K562 (cell line): Measurements from ENCODE around the gene STT3B. TPM values are rescaled to one million over a fixed set of nuclear protein-coding genes. Genes with fewer than 3 reads are reported as not detected.
A peak's percentile ranks its signal among the peaks of the same experiment; 100 is the strongest.

Source experiments
- ATAC-seq: fragments of 200-7000 bp; cut with Tn5 transposase; 3 replicates; pipeline ENCODE4 v1.9.1; 2020; ENCODE audit warnings: moderate library complexity
- BruUV-seq: library from RNA; stranded (reverse); fragments of 400-500 nt; replicated peaks from 2 replicates; lab custom pipeline; 2021; lab: Mats Ljungman, UMichigan
- CTCF ChIA-PET: fragments of 300-600 bp; formaldehyde crosslinking; extraction: SDS; loops from one replicate; lab custom pipeline; 2021; ENCODE audit warnings: low intra/inter-chr PET ratio; lab: Yijun Ruan, JAX
- POLR2A ChIA-PET: fragments of 300-600, 350-650 bp; sonication (Branson Sonifier 250); formaldehyde crosslinking; extraction: SDS; loops from one replicate; lab custom pipeline; 2021; ENCODE audit warnings: antibody characterized with exemption, inconsistent platforms; lab: Yijun Ruan, JAX
- DNase-seq, 4 experiments: peaks; one replicate each; pipeline versions ENCODE4 v3.0.0 to v3.0.0-alpha.2; 2011 to 2018; ENCODE audit warnings: low spot score in 3 of 4, mixed read lengths in 3 of 4; ENCODE audit errors: extremely low read depth in 1 of 4
- FAIRE-seq: peaks from 2 replicates; lab custom pipeline; 2011; peaks lifted over from hg19 to GRCh38; lab: Jason Lieb, UNC
- H2AFZ ChIP-seq: 2 replicates; pipeline ENCODE4 v1.6.0; 2011; ENCODE audit warnings: low read depth, low read length, control low read depth, inconsistent platforms
- H3K27ac ChIP-seq: fragments of 200-600 bp; 3 replicates; pipeline ENCODE4 v1.8.0; 2011; ENCODE audit warnings: low read depth, mild to moderate bottlenecking, control low read depth, inconsistent platforms, low read length, moderate library complexity, mixed read lengths; ENCODE audit errors: extremely low read depth
- H3K27me3 ChIP-seq, 2 experiments: fragments of 300-600 bp in 1 of 2; 2 replicates in 1 of 2; 3 replicates in 1 of 2; pipeline versions ENCODE4 v1.6.0 to v1.8.0; 2011; ENCODE audit warnings: inconsistent platforms in 2 of 2, low read length in 2 of 2, mild to moderate bottlenecking in 1 of 2, mixed read lengths in 1 of 2, moderate library complexity in 1 of 2; ENCODE audit not compliant: control insufficient read depth in 2 of 2, insufficient read depth in 2 of 2
- H3K36me3 ChIP-seq: fragments of 300-600 bp; 3 replicates; pipeline ENCODE4 v1.8.0; 2011; ENCODE audit warnings: mild to moderate bottlenecking, low read length, inconsistent platforms; ENCODE audit not compliant: control insufficient read depth, insufficient read depth
- H3K4me1 ChIP-seq, 2 experiments: fragments of 200-600 bp in 1 of 2; replicated peaks in 1 of 2; 2 replicates in 1 of 2; 3 replicates in 1 of 2; pipeline versions ENCODE4 v1.5.1 to v1.8.0; 2011; ENCODE audit warnings: inconsistent platforms in 2 of 2, low read length in 2 of 2, mild to moderate bottlenecking in 1 of 2, mixed read lengths in 1 of 2, moderate library complexity in 1 of 2; ENCODE audit not compliant: control insufficient read depth in 2 of 2, insufficient read depth in 2 of 2
- H3K4me2 ChIP-seq: 2 replicates; pipeline ENCODE4 v1.6.1; 2011; ENCODE audit warnings: low read length, control low read depth, inconsistent platforms, mixed read lengths; ENCODE audit not compliant: insufficient read depth
- H3K4me3 ChIP-seq: fragments of 200-600 bp; sonication (generic), shearing (Covaris generic); 2 replicates; pipeline ENCODE4 v1.5.1; 2016; ENCODE audit warnings: control low read depth, inconsistent platforms
- H3K79me2 ChIP-seq: fragments of 200-600 bp; 3 replicates; pipeline ENCODE4 v1.8.0; 2011; ENCODE audit warnings: low read length, inconsistent platforms; ENCODE audit not compliant: control insufficient read depth, insufficient read depth
- H3K9ac ChIP-seq, 2 experiments: 2 replicates each; pipeline versions ENCODE4 v1.6.0 to v1.6.1; 2011; ENCODE audit warnings: low read depth in 2 of 2, low read length in 2 of 2, control low read depth in 1 of 2, inconsistent platforms in 1 of 2, mild to moderate bottlenecking in 1 of 2, mixed read lengths in 1 of 2; ENCODE audit not compliant: insufficient read depth in 1 of 2
- H3K9me1 ChIP-seq: one replicate; pipeline ENCODE4 v1.6.0; 2011; ENCODE audit warnings: inconsistent platforms, mild to moderate bottlenecking, low read length, moderate library complexity; ENCODE audit not compliant: control insufficient read depth, insufficient read depth
- H3K9me3 ChIP-seq: replicated peaks from 2 replicates; pipeline ENCODE4 v1.5.1; 2011; ENCODE audit warnings: low read depth, low read length, inconsistent platforms; ENCODE audit not compliant: control insufficient read depth, insufficient read depth
- H4K20me1 ChIP-seq: replicated peaks from 2 replicates; pipeline ENCODE4 v1.6.1; 2011; ENCODE audit warnings: low read length, inconsistent platforms, mixed read lengths; ENCODE audit not compliant: control insufficient read depth, insufficient read depth
- ARID1B ChIP-seq: fragments of 450-650 bp; IDR thresholded peaks from 2 replicates; pipeline ENCODE4 v1.6.1; 2016; ENCODE audit warnings: antibody characterized with exemption, mild to moderate bottlenecking, inconsistent platforms
- CBFB ChIP-seq: sonication (generic); formaldehyde crosslinking; IDR thresholded peaks from 2 replicates; pipeline ENCODE4 v1.4.0; 2020; ENCODE audit warnings: mild to moderate bottlenecking, missing genetic modification reagents
- CBX3 ChIP-seq, 2 experiments: IDR thresholded peaks; 1 replicate in 1 of 2; 2 replicates in 1 of 2; pipeline ENCODE4 v1.6.1; 2012; ENCODE audit warnings: inconsistent platforms in 2 of 2, low read length in 2 of 2, borderline replicate concordance in 1 of 2, control low read depth in 1 of 2
- FOXM1 ChIP-seq, 2 experiments: fragments of 450-650 bp in 1 of 2; sonication (generic) in 1 of 2; formaldehyde crosslinking in 1 of 2; IDR thresholded peaks; 2 replicates each; pipeline versions ENCODE4 v1.6.1 to v1.9.0; 2017 to 2022; ENCODE audit warnings: low read depth in 2 of 2, mild to moderate bottlenecking in 2 of 2, missing genetic modification reagents in 1 of 2, moderate library complexity in 1 of 2
- GATAD2B ChIP-seq: fragments of 450-650 bp; IDR thresholded peaks from 2 replicates; pipeline ENCODE4 v1.6.1; 2017; ENCODE audit warnings: mild to moderate bottlenecking, borderline replicate concordance
- GTF2F1 ChIP-seq: IDR thresholded peaks from 2 replicates; pipeline ENCODE4 v1.6.1; 2011; ENCODE audit warnings: low read depth, low read length, improper control_type of control experiment
- HINFP ChIP-seq: fragments of 450-650 bp; conservative IDR thresholded peaks from 2 replicates; pipeline ENCODE4 v1.6.1; 2016; ENCODE audit warnings: missing genetic modification characterization, low read depth, mild to moderate bottlenecking, control low read depth, missing compliant biosample characterization
- JUNB ChIP-seq: fragments of 450-650 bp; formaldehyde crosslinking; conservative IDR thresholded peaks from 2 replicates; pipeline ENCODE4 v1.4.0; 2020; ENCODE audit warnings: mild to moderate bottlenecking
- MAFK ChIP-seq: IDR thresholded peaks from 2 replicates; pipeline ENCODE4 v1.6.1; 2011; ENCODE audit warnings: low read length, improper control_type of control experiment
- MTA3 ChIP-seq: fragments of 450-650 bp; formaldehyde crosslinking; IDR thresholded peaks from 2 replicates; pipeline ENCODE4 v1.6.1; 2017; ENCODE audit warnings: mild to moderate bottlenecking, borderline replicate concordance
- NBN ChIP-seq: fragments of 450-650 bp; IDR thresholded peaks from 2 replicates; pipeline ENCODE4 v1.6.1; 2016; ENCODE audit warnings: low read depth, mild to moderate bottlenecking
- PRPF4 ChIP-seq: fragments of 200-400 bp; formaldehyde crosslinking; IDR thresholded peaks from one replicate; pipeline ENCODE4 v1.6.1; 2017; ENCODE audit warnings: low read length, low read depth, mild to moderate bottlenecking; ENCODE audit not compliant: insufficient read depth, poor library complexity, severe bottlenecking
- RAD21 ChIP-seq, 2 experiments: fragments of 250-450 bp in 1 of 2; fragments of 450-650 bp in 1 of 2; sonication (Bioruptor Pico) in 1 of 2; formaldehyde crosslinking in 1 of 2; IDR thresholded peaks in 1 of 2; conservative IDR thresholded peaks in 1 of 2; 2 replicates each; pipeline versions ENCODE4 v1.4.0 to v1.8.0; 2020 to 2022; ENCODE audit warnings: mild to moderate bottlenecking in 2 of 2, moderate library complexity in 1 of 2
- SOX6 ChIP-seq: fragments of 450-650 bp; IDR thresholded peaks from 2 replicates; pipeline ENCODE4 v1.6.1; 2014; ENCODE audit warnings: mild to moderate bottlenecking
- TBL1XR1 ChIP-seq, 2 experiments: IDR thresholded peaks; 2 replicates each; pipeline ENCODE4 v1.6.1; 2012; ENCODE audit warnings: improper control_type of control experiment in 2 of 2, low read length in 2 of 2, mild to moderate bottlenecking in 1 of 2
- ZC3H4 ChIP-seq: sonication (generic); formaldehyde crosslinking; IDR thresholded peaks from 2 replicates; pipeline ENCODE4 v1.9.0; 2021; ENCODE audit warnings: missing genetic modification reagents, borderline replicate concordance
- ZNF212 ChIP-seq: fragments of 450-650 bp; formaldehyde crosslinking; IDR thresholded peaks from 2 replicates; pipeline ENCODE4 v1.4.0; 2020; ENCODE audit warnings: mild to moderate bottlenecking
- ZNF316 ChIP-seq: fragments of 450-650 bp; IDR thresholded peaks from 2 replicates; pipeline ENCODE4 v1.6.1; 2016
- ZNF445 ChIP-seq: fragments of 250-450 bp; sonication (Bioruptor Pico); IDR thresholded peaks from 2 replicates; pipeline ENCODE4 v1.4.0; 2020; ENCODE audit warnings: low read depth, mild to moderate bottlenecking, moderate library complexity
- ZNF79 ChIP-seq: fragments of 250-450 bp; sonication (Bioruptor Pico); IDR thresholded peaks from 2 replicates; pipeline ENCODE4 v1.4.0; 2020; ENCODE audit warnings: low read depth, mild to moderate bottlenecking, moderate library complexity
- WGBS: fragments of 100-300 bp; shearing (Covaris generic); methylation state at CpG from one replicate; pipeline ENCODE4 v1.1.6; 2016; ENCODE audit warnings: low coverage, mixed read lengths; ENCODE audit not compliant: insufficient coverage; ENCODE audit errors: missing lambda C conversion rate; 5-methylcytosine and 5-hydroxymethylcytosine counted together
- in situ Hi-C: fragments of 300-500 bp; cut with MboI; formaldehyde crosslinking; loops from 4 replicates; pipeline ENCODE4 v1.15.0; 2018; ENCODE audit warnings: inconsistent platforms, mixed read lengths
- intact Hi-C: fragments of 100-400 bp; cut with micrococcal nuclease; formaldehyde crosslinking; loops from 2 replicates; pipeline ENCODE4 v1.14.2; 2022
- polyA plus RNA-seq, 8 experiments: library from polyadenylated mRNA; depleted of rRNA in 4 of 8; stranded (reverse) in 5 of 8; unstranded in 3 of 8; fragments of >200 nt; fragmentation: Nextera tagmentation in 2 of 8; fragmentation: Illumina TruSeq in 1 of 8; extraction: Ambion mirVana in 2 of 8; extraction: Trizol in 1 of 8; gene quantifications; 2 replicates each; pipeline versions ENCODE4 v1.2.1 to v1.2.3, GENCODE V29; 2011 to 2014; ENCODE audit warnings: inconsistent platforms in 1 of 8, missing spikeins in 1 of 8
- total RNA-seq, 7 experiments: library from RNA; depleted of rRNA in 6 of 7; stranded (reverse); fragments of >200 nt in 6 of 7; fragmentation: Illumina TruSeq in 2 of 7; extraction: Trizol in 2 of 7; gene quantifications; 2 replicates each; pipeline versions ENCODE4 v1.2.1 to v1.2.3, GENCODE V29; 2011 to 2021; ENCODE audit warnings: low replicate concordance in 1 of 7
- TF ChIP-seq, protein P1 (sequence below): fragments of 250-450 bp; sonication (Bioruptor Pico); IDR thresholded peaks from 2 replicates; pipeline ENCODE4 v1.8.0; 2022; ENCODE audit warnings: moderate library complexity, mild to moderate bottlenecking, inconsistent platforms

The STT3B gene
- total and polyA plus RNA-seq, 9 of the 15 experiments (the other 6 are each of a cell fraction or from before 2014, with no cell fraction given) = 22.4 to 147 (median 100) TPM

- H3K9me1 ChIP-seq = no peaks in the 10 kb centered on the region
- no TSS peak for BruUV-seq
- DNase-seq (peak; percentile 50 to 89 (median 66)), ATAC-seq (peak; percentile 82), FAIRE-seq (peak; percentile 74)
- H3K27me3 ChIP-seq = no peaks in the 10 kb centered on the region
- peaks cover 9% of the 10 kb centered on the region for H3K9me3 ChIP-seq
- no peak overlapping the region for H3K4me3 ChIP-seq
- no peaks in the 10 kb centered on the region for H3K79me2 ChIP-seq
- H3K4me2 ChIP-seq = peak overlapping the region; percentile 20; the same call in 1 of the 2 replicates
- H3K9ac ChIP-seq = no peak overlapping the region
- H3K36me3 ChIP-seq = no peaks in the 10 kb centered on the region
- peaks cover 11 to 33% of the 10 kb centered on the region in 2 experiments; a peak in 3 of 5 replicates for H3K4me1 ChIP-seq
- ChIA-PET POLR2A (no interaction called here), CTCF (no interaction called here)
- no peaks in the 10 kb centered on the region for H4K20me1 ChIP-seq
- intact Hi-C loops = no loop called here
- 0% methylated on average over 6 of the region's 6 CpGs for WGBS
- peak overlapping the region; percentile 15; the same call in 2 of the 3 replicates for H3K27ac ChIP-seq
- in situ Hi-C loops = no loop called here
- H2AFZ ChIP-seq = no peak overlapping the region
- no peak for TF ChIP-seq CBFB (CRISPR knock-in tag)
- TF ChIP-seq RAD21 (CRISPR knock-in tag; conservative IDR thresholded peaks at IDR 0.05 in 1 of 2, IDR thresholded peaks at IDR 0.05 in 1 of 2) = peak in 1 of 2 experiments; percentile 21; a peak in 1 of 4 replicates
- no peak for TF ChIP-seq JUNB (CRISPR knock-in tag)
- peak; percentile 61; the same call in 1 of the 2 replicates for TF ChIP-seq NBN
- TF ChIP-seq ZNF79 (CRISPR knock-in tag) = 0 out of 2 replicates have a peak, but pooled peaks have one; percentile 22
- TF ChIP-seq MTA3 = peak; percentile 79; the same call in 1 of the 2 replicates
- TF ChIP-seq ARID1B = peak; percentile 99
- TF ChIP-seq ZNF445 (CRISPR knock-in tag) = peak; percentile 9; the same call in 1 of the 2 replicates
- TF ChIP-seq, protein P1, sequence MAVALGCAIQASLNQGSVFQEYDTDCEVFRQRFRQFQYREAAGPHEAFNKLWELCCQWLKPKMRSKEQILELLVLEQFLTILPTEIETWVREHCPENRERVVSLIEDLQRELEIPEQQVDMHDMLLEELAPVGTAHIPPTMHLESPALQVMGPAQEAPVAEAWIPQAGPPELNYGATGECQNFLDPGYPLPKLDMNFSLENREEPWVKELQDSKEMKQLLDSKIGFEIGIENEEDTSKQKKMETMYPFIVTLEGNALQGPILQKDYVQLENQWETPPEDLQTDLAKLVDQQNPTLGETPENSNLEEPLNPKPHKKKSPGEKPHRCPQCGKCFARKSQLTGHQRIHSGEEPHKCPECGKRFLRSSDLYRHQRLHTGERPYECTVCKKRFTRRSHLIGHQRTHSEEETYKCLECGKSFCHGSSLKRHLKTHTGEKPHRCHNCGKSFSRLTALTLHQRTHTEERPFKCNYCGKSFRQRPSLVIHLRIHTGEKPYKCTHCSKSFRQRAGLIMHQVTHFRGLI (CRISPR knock-in tag) = 0 out of 2 replicates have a peak, but pooled peaks have one; percentile 49
- TF ChIP-seq ZNF212 (CRISPR knock-in tag) = no peak
- no peak for TF ChIP-seq HINFP (tag)
- peak; percentile 90 for TF ChIP-seq SOX6
- TF ChIP-seq CBX3 (IDR thresholded peaks at IDR 0.05; ENCODE audit: borderline replicate concordance in 1 of 2, low read length in 2 of 2) = 0 out of 3 replicates have a peak, but pooled peaks of 1 of the 2 experiments have one; percentile 15
- TF ChIP-seq GATAD2B = peak; percentile 32; the same call in 1 of the 2 replicates
- TF ChIP-seq ZC3H4 (CRISPR knock-in tag) = no peak
- TF ChIP-seq FOXM1 (IDR thresholded peaks at IDR 0.05; ENCODE audit: low read depth) = peak; percentile 95
- TF ChIP-seq FOXM1 (CRISPR knock-in tag; IDR thresholded peaks at IDR 0.05; ENCODE audit: low read depth) = no peak
- TF ChIP-seq GTF2F1 = no peak
- TF ChIP-seq MAFK = peak; percentile 51; the same call in 1 of the 2 replicates
- TF ChIP-seq PRPF4 = no peak
- peak; percentile 25 to 88; a peak in 2 of 4 replicates for TF ChIP-seq TBL1XR1 (IDR thresholded peaks at IDR 0.05; ENCODE audit: low read length in 2 of 2)
- TF ChIP-seq ZNF316 = peak; percentile 20; the same call in 1 of the 2 replicates
These were observed 41.1 kb upstream of the STT3B start for GRCh38 chr3:31491660-31492059.
